ENCODE measurements around the gene U2AF2. TPM values are rescaled to one million over a fixed set of nuclear protein-coding genes. Genes with fewer than 3 reads are reported as not detected.
A peak's percentile ranks its signal among the peaks of the same experiment; 100 is the strongest.

The U2AF2 gene
- total RNA-seq, 1 experiment from 2014 or later: 289 TPM

DNA sequence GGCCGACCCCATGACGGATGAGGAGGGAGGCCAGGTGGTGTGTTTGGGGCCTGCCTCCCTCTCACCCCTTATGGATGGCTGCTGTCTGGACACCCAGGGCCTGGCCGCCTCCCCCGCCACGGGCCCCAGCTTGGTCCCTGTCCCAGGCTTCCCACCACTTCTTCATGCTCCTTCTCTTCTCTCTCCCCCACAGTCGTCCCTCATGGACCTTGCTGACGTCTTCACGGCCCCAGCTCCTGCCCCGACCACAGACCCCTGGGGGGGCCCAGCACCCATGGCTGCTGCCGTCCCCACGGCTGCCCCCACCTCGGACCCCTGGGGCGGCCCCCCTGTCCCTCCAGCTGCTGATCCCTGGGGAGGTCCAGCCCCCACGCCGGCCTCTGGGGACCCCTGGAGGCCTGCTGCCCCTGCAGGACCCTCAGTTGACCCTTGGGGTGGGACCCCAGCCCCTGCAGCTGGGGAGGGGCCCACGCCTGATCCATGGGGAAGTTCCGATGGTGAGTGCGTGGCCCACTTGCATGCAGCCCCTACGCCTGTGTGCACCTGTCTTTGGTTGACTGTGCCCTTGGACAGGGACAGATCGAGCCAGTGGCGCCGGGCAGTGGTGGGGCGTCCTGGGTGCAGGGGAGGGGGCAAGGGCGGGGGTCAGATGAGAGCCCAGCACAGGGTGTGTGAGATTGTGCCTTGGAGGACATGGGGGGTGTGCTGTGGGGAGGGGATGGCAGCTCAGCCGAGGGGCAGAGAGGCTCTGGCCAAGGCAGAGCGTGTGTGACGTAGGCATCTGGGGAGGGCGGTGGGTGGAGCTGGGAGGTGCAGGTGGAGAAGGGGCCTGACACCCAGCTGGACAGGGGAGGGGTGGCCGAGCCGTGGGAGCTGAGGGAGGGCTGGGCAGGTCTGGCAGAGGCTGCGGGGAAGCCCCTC is 37.0 kb downstream of the U2AF2 start:
- CTCF ChIA-PET: interaction anchor here (0.7 kb wide), 1 partner anchor 233 kb away, joined by 4 read pairs; no protein-coding TSS in a partner anchor
- H3K4me1 Mint-ChIP-seq (ENCODE audit: low read depth, unreplicated experiment): peaks cover 22% of the 10 kb centered on the region

DNA sequence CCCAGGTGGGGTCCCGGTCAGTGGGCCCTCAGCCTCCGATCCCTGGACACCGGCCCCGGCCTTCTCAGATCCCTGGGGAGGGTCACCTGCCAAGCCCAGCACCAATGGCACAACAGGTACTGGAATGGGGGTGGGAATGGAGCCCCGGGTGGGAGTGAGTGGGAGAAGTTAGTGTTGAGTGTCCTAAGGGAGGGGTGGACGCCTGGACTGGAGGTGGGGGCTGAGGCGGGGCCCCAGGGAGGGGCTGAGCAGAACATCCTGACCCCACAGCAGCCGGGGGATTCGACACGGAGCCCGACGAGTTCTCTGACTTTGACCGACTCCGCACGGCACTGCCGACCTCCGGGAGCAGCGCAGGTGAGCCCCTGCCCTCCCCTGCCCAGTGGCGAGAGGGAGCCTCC is 37.8 kb downstream of the U2AF2 start:
- Mint-ChIP-seq H3K9me3 (ENCODE audit: unreplicated experiment) (no peaks in the 10 kb centered on the region), H3K4me3 (ENCODE audit: unreplicated experiment) (no peak overlapping the region), H3K27me3 (ENCODE audit: insufficient read depth, unreplicated experiment) (no peaks in the 10 kb centered on the region), H3K36me3 (ENCODE audit: insufficient read depth, unreplicated experiment) (peaks cover 97% of the 10 kb centered on the region), H3K27ac (ENCODE audit: unreplicated experiment) (no peak overlapping the region), H3K4me1 (ENCODE audit: low read depth, unreplicated experiment) (peaks cover 14% of the 10 kb centered on the region)
- H3K27me3 ChIP-seq (replicated peaks; ENCODE audit: control insufficient read depth, insufficient read depth, low read length): no peaks in the 10 kb centered on the region
- BruUV-seq (replicated peaks): no TSS peak
- peaks cover 14% of the 10 kb centered on the region for H3K36me3 ChIP-seq (ENCODE audit: control insufficient read depth, insufficient read depth, low read length)
- DNase-seq: peak in 1 of 2 experiments; percentile 31
- ChIA-PET POLR2A (no interaction called here), CTCF (no interaction called here)
- peaks cover 16% of the 10 kb centered on the region for H3K4me1 ChIP-seq
- H3K4me3 ChIP-seq (ENCODE audit: low read depth, low read length): no peak overlapping the region
- no peaks in the 10 kb centered on the region for H3K9me3 ChIP-seq
- intact Hi-C loops (cut with micrococcal nuclease; ENCODE audit: unreplicated experiment): no loop called here
- TF ChIP-seq, protein P1, sequence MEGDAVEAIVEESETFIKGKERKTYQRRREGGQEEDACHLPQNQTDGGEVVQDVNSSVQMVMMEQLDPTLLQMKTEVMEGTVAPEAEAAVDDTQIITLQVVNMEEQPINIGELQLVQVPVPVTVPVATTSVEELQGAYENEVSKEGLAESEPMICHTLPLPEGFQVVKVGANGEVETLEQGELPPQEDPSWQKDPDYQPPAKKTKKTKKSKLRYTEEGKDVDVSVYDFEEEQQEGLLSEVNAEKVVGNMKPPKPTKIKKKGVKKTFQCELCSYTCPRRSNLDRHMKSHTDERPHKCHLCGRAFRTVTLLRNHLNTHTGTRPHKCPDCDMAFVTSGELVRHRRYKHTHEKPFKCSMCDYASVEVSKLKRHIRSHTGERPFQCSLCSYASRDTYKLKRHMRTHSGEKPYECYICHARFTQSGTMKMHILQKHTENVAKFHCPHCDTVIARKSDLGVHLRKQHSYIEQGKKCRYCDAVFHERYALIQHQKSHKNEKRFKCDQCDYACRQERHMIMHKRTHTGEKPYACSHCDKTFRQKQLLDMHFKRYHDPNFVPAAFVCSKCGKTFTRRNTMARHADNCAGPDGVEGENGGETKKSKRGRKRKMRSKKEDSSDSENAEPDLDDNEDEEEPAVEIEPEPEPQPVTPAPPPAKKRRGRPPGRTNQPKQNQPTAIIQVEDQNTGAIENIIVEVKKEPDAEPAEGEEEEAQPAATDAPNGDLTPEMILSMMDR (IDR thresholded peaks at IDR 0.05; ENCODE audit: insufficient read depth in 1 of 2, low read depth in 1 of 2, low read length in 1 of 2, severe bottlenecking in 1 of 2, unreplicated experiment in 1 of 2): no peak

More for the DNA sequence above, 37.0 kb downstream of the U2AF2 start:
- peak overlapping the region; percentile 32 for H3K27ac Mint-ChIP-seq (ENCODE audit: unreplicated experiment)
- Histone ChIP-seq H3K27me3 (replicated peaks; ENCODE audit: control insufficient read depth, insufficient read depth, low read length) (no peaks in the 10 kb centered on the region), H3K9me3 (no peaks in the 10 kb centered on the region), H3K4me3 (ENCODE audit: low read depth, low read length) (no peak overlapping the region), H3K4me1 (peaks cover 25% of the 10 kb centered on the region), H3K36me3 (ENCODE audit: control insufficient read depth, insufficient read depth, low read length) (peaks cover 12% of the 10 kb centered on the region)
- POLR2A ChIA-PET: no interaction called here
- no peak overlapping the region for H3K4me3 Mint-ChIP-seq (ENCODE audit: unreplicated experiment)
- DNase-seq: peak in 1 of 2 experiments; percentile 31
- intact Hi-C loops (cut with micrococcal nuclease; ENCODE audit: unreplicated experiment): no loop called here
- BruUV-seq (replicated peaks): no TSS peak
- peaks cover 96% of the 10 kb centered on the region for H3K36me3 Mint-ChIP-seq (ENCODE audit: insufficient read depth, unreplicated experiment)
- TF ChIP-seq, protein P1 (IDR thresholded peaks at IDR 0.05; ENCODE audit: insufficient read depth in 1 of 2, low read depth in 1 of 2, low read length in 1 of 2, severe bottlenecking in 1 of 2, unreplicated experiment in 1 of 2): no peak
- no peaks in the 10 kb centered on the region for H3K27me3 Mint-ChIP-seq (ENCODE audit: insufficient read depth, unreplicated experiment)
- no peaks in the 10 kb centered on the region for H3K9me3 Mint-ChIP-seq (ENCODE audit: unreplicated experiment)

DNA sequence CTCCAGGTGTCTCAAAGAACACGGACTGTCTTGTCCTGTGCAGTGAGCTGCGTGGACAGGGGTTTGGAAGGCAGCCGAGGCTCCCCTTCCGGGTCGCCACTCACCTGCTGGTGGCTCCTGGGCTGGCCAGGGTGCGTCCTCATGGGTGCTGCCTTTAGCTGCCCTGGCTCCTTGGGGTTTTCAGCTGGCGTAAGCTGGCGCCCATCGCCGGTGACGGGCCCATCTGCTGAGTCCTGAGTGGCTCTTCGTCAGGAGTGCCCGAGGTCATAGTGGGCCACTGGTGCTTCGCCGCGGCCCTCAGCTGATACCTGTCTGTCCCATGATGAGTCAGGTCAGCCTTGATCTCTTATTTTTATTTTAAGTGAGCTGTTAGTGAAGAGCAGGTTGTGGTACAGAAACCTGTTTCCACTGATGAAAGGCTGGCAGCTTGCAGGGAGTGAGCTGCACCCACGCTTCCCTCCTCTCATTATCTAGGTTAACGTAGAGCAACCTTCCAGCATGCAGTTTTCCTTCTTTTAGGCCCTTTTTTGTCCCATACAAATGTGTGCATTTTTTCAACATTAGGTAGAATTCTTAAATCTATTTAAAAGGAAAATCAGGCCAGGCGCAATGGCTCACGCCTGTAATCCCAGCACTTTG is 38.6 kb downstream of the U2AF2 start:
- peaks cover 8% of the 10 kb centered on the region for H3K4me1 Mint-ChIP-seq (ENCODE audit: low read depth, unreplicated experiment)
- no peaks in the 10 kb centered on the region for H3K27me3 Mint-ChIP-seq (ENCODE audit: insufficient read depth, unreplicated experiment)
- no peaks in the 10 kb centered on the region for H3K9me3 Mint-ChIP-seq (ENCODE audit: unreplicated experiment)
- TF ChIP-seq, protein P1 (IDR thresholded peaks at IDR 0.05; ENCODE audit: insufficient read depth in 1 of 2, low read depth in 1 of 2, low read length in 1 of 2, severe bottlenecking in 1 of 2, unreplicated experiment in 1 of 2): no peak
- POLR2A ChIA-PET: interaction anchor here (1.0 kb wide), 1 partner anchor 39 kb away, joined by 3 read pairs; no protein-coding TSS in a partner anchor
- peaks cover 96% of the 10 kb centered on the region for H3K36me3 Mint-ChIP-seq (ENCODE audit: insufficient read depth, unreplicated experiment)
- CTCF ChIA-PET: interaction anchor here (0.8 kb wide), 1 partner anchor 39 kb away, joined by 3 read pairs; no protein-coding TSS in a partner anchor
- H3K4me3 Mint-ChIP-seq (ENCODE audit: unreplicated experiment): no peak overlapping the region
- Histone ChIP-seq H3K4me3 (ENCODE audit: low read depth, low read length) (no peak overlapping the region), H3K36me3 (ENCODE audit: control insufficient read depth, insufficient read depth, low read length) (peaks cover 14% of the 10 kb centered on the region), H3K9me3 (no peaks in the 10 kb centered on the region), H3K27me3 (replicated peaks; ENCODE audit: control insufficient read depth, insufficient read depth, low read length) (no peaks in the 10 kb centered on the region), H3K4me1 (peaks cover 9% of the 10 kb centered on the region)
- no TSS peak for BruUV-seq (replicated peaks)
- DNase-seq: peak in 1 of 2 experiments; percentile 25
- intact Hi-C loops (cut with micrococcal nuclease; ENCODE audit: unreplicated experiment): no loop called here
- no peak overlapping the region for H3K27ac Mint-ChIP-seq (ENCODE audit: unreplicated experiment)
